GM12874 (cell line): ENCODE measurements around the gene SERPINA5.

ENCODE experiments used
- CTCF ChIP-seq: IDR thresholded peaks from 2 replicates; pipeline ENCODE4 v1.5.1; 2011; ENCODE audit warnings: low read depth, mild to moderate bottlenecking, control low read depth, low read length, moderate library complexity; ENCODE audit not compliant: insufficient read depth

The SERPINA5 gene

GRCh38 chr14:94592457-94592856 is 11.2 kb downstream of the SERPINA5 start:
- TF ChIP-seq CTCF = no peak

- no peak for TF ChIP-seq CTCF
Measured at GRCh38 chr14:94593376-94593748, 12.1 kb downstream of the SERPINA5 start.

GRCh38 chr14:94593749-94594431 is 12.7 kb downstream of the SERPINA5 start:
- TF ChIP-seq CTCF = no peak

GRCh38 chr14:94594441-94594840 is 13.2 kb downstream of the SERPINA5 start:
- no peak for TF ChIP-seq CTCF

- no peak for TF ChIP-seq CTCF
Measured at GRCh38 chr14:94595912-94596311, 14.7 kb downstream of the SERPINA5 start.

- TF ChIP-seq CTCF = no peak
Measured at GRCh38 chr14:94596361-94596760, 15.1 kb downstream of the SERPINA5 start.

GRCh38 chr14:94597788-94598187 is 16.6 kb downstream of the SERPINA5 start:
- TF ChIP-seq CTCF = no peak
